ENCODE results near the gene COQ2.

DNA sequence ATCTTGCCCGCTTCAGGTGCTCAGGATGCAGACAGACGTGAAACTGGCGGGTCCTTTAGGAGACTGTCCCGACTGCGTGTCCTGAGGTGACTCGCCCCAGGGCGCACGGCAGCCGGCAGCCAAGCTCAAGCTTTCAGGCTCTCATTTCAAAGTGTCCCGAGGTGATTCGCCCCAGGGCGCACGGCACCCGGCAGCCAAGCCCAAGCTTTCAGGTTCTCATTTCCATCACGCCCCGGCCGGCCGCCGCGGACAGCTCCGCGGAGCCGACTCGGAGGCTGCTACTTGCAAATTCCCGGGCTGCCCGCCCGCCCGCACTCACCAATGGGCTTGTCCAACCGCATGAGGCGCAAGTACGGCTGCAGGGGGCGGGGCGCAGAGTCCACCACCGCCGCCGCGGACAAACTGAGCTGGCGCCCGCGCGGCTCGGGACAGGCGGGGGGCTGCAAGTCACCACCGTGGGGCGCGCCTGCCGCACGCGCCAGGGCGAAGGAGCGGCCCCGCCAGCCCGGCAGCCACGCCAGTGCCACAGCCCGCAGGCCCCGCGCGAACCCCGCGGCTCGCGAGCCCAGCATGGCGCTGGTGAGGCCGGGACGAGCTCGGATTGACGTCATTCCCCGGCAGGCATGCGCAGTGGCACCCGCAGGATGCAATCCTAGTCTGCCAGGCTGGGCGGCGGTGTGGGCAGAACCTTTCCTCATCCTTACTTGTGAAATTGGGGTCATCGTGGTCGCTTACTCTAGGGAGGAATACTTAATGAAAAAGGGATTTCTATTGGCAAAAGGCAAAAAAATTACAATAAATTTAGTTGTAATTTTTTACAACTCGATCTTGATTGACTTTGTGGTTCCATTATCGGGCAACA, at the start of gene COQ2:
- no peak for TF ChIP-seq EZH2 (IDR thresholded peaks at IDR 0.05; ENCODE audit: insufficient read depth, poor library complexity, severe bottlenecking)
- TF ChIP-seq EZH2phosphoT487 (IDR thresholded peaks at IDR 0.05; ENCODE audit: insufficient read depth, low read depth), result no peak
